ENCODE results near the gene ESR1.

- TF ChIP-seq EP300 (IDR thresholded peaks at IDR 0.05; ENCODE audit: borderline replicate concordance in 1 of 2, low read depth in 1 of 2, low read length in 1 of 2) (no peak), POLR2AphosphoS5 (IDR thresholded peaks at IDR 0.05; ENCODE audit: low read depth, low read length) (no peak), GABPA (IDR thresholded peaks at IDR 0.05; ENCODE audit: low read depth) (no peak), RFX5 (IDR thresholded peaks at IDR 0.05; ENCODE audit: low read length) (no peak), REST (IDR thresholded peaks at IDR 0.05; ENCODE audit: low read depth, low read length) (no peak)
- TF ChIP-seq, protein P1, sequence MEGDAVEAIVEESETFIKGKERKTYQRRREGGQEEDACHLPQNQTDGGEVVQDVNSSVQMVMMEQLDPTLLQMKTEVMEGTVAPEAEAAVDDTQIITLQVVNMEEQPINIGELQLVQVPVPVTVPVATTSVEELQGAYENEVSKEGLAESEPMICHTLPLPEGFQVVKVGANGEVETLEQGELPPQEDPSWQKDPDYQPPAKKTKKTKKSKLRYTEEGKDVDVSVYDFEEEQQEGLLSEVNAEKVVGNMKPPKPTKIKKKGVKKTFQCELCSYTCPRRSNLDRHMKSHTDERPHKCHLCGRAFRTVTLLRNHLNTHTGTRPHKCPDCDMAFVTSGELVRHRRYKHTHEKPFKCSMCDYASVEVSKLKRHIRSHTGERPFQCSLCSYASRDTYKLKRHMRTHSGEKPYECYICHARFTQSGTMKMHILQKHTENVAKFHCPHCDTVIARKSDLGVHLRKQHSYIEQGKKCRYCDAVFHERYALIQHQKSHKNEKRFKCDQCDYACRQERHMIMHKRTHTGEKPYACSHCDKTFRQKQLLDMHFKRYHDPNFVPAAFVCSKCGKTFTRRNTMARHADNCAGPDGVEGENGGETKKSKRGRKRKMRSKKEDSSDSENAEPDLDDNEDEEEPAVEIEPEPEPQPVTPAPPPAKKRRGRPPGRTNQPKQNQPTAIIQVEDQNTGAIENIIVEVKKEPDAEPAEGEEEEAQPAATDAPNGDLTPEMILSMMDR (IDR thresholded peaks at IDR 0.05), result no peak
- TF ChIP-seq, protein P2, sequence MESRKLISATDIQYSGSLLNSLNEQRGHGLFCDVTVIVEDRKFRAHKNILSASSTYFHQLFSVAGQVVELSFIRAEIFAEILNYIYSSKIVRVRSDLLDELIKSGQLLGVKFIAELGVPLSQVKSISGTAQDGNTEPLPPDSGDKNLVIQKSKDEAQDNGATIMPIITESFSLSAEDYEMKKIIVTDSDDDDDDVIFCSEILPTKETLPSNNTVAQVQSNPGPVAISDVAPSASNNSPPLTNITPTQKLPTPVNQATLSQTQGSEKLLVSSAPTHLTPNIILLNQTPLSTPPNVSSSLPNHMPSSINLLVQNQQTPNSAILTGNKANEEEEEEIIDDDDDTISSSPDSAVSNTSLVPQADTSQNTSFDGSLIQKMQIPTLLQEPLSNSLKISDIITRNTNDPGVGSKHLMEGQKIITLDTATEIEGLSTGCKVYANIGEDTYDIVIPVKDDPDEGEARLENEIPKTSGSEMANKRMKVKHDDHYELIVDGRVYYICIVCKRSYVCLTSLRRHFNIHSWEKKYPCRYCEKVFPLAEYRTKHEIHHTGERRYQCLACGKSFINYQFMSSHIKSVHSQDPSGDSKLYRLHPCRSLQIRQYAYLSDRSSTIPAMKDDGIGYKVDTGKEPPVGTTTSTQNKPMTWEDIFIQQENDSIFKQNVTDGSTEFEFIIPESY (IDR thresholded peaks at IDR 0.05; ENCODE audit: borderline replicate concordance, low read depth), result no peak
- TF ChIP-seq, protein P3, sequence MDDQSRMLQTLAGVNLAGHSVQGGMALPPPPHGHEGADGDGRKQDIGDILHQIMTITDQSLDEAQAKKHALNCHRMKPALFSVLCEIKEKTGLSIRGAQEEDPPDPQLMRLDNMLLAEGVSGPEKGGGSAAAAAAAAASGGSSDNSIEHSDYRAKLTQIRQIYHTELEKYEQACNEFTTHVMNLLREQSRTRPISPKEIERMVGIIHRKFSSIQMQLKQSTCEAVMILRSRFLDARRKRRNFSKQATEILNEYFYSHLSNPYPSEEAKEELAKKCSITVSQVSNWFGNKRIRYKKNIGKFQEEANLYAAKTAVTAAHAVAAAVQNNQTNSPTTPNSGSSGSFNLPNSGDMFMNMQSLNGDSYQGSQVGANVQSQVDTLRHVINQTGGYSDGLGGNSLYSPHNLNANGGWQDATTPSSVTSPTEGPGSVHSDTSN (IDR thresholded peaks at IDR 0.05), result no peak
Observed at GRCh38 chr6:152034631-152035030, 227.1 kb downstream of the ESR1 start.

Measured in SK-N-SH (cell line).